Measurements from ENCODE around the gene ITLN2. TPM values are rescaled to one million over a fixed set of nuclear protein-coding genes. Genes with fewer than 3 reads are reported as not detected.
"Not testable (repeated sequence)": the region's sequence is repeated elsewhere in the genome, so short reads cannot be mapped to it uniquely, and the experiment has no call there.

ITLN2 gene
- total RNA-seq, 2 experiments from 2014 or later = not detected

- H3K4me1 Mint-ChIP-seq (ENCODE audit: low read depth); H3K9me3 Mint-ChIP-seq (ENCODE audit: insufficient read depth); H3K27ac Mint-ChIP-seq; ATAC-seq; POLR2A ChIA-PET; DNase-seq; H3K36me3 Mint-ChIP-seq (ENCODE audit: low read depth); CTCF ChIA-PET; H3K4me3 Mint-ChIP-seq: not testable (repeated sequence)
- peaks cover 30% of the 10 kb centered on the region for H3K27me3 Mint-ChIP-seq (ENCODE audit: low read depth)
Observed at GRCh38 chr1:160902251-160902650, 52.4 kb downstream of the ITLN2 start.

- Mint-ChIP-seq H3K9me3 (ENCODE audit: insufficient read depth) (no peaks in the 10 kb centered on the region), H3K27me3 (ENCODE audit: low read depth) (peaks cover 33% of the 10 kb centered on the region), H3K27ac (no peak overlapping the region), H3K4me3 (no peak overlapping the region), H3K36me3 (ENCODE audit: low read depth) (no peaks in the 10 kb centered on the region), H3K4me1 (ENCODE audit: low read depth) (no peaks in the 10 kb centered on the region)
- ChIA-PET CTCF (no interaction called here), POLR2A (no interaction called here)
- ATAC-seq = no peak
- DNase-seq = no peak
Observed at GRCh38 chr1:160901768-160902167, 52.8 kb downstream of the ITLN2 start.

DNA sequence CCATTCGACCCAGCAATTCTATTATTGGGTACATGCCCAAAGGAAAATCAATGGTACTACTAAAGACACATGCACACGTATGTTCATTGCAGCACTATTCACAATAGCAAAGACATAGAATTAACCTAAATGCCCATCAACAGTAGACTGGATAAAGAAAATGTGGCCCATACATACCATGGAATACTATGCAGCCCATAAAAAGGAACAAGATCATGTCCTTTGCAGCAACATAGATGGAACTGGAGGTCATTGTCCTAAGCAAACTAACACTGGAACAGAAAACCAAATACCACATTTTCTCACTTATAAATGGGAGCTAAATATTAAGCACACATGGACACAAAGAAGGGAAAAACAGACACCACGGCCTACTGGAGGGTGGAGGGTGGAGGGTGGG, 53.9 kb downstream of the ITLN2 start:
- ATAC-seq; H3K4me1 Mint-ChIP-seq (ENCODE audit: low read depth); H3K27ac Mint-ChIP-seq; H3K36me3 Mint-ChIP-seq (ENCODE audit: low read depth); CTCF ChIA-PET; POLR2A ChIA-PET; H3K9me3 Mint-ChIP-seq (ENCODE audit: insufficient read depth); H3K4me3 Mint-ChIP-seq: not testable (repeated sequence)
- peaks cover 42% of the 10 kb centered on the region for H3K27me3 Mint-ChIP-seq (ENCODE audit: low read depth)
- DNase-seq = peak; percentile 5

Other genes with a start within 250 kb of the ITLN2 start
- gene CD48, start 243.0 kb downstream of the ITLN2 start, total RNA-seq = 100 to 1,000 TPM; 325 to 327 TPM
- 100 to 1,000 TPM in 1 of 2 experiments, 10 to 100 TPM in 1; 88.5 to 102 TPM for gene SLAMF7, start 215.6 kb downstream of the ITLN2 start, total RNA-seq
- gene LY9, start 158.6 kb downstream of the ITLN2 start, total RNA-seq = 10 to 100 TPM; 24.7 to 24.9 TPM
- gene CD244, start 91.9 kb downstream of the ITLN2 start, total RNA-seq = 10 to 100 TPM; 15.0 to 15.5 TPM
- gene ITLN1, start 69.6 kb downstream of the ITLN2 start, total RNA-seq = not detected
- 10 to 100 TPM; 13.7 to 18.4 TPM for gene F11R, start 66.3 kb upstream of the ITLN2 start, total RNA-seq
- 10 to 100 TPM; 63.2 to 63.3 TPM for gene TSTD1, start 84.2 kb upstream of the ITLN2 start, total RNA-seq
- gene USF1, start 91.2 kb upstream of the ITLN2 start, total RNA-seq = 10 to 100 TPM; 81.6 to 83.2 TPM
- 100 to 1,000 TPM; 277 to 281 TPM for gene ARHGAP30, start 115.1 kb upstream of the ITLN2 start, total RNA-seq
- gene NECTIN4, start 134.7 kb upstream of the ITLN2 start, total RNA-seq = not detected
- under 1 TPM; 0.61 to 0.91 TPM for gene KLHDC9, start 143.6 kb upstream of the ITLN2 start, total RNA-seq
- gene PFDN2, start 163.2 kb upstream of the ITLN2 start, total RNA-seq = 10 to 100 TPM; 66.3 to 68.0 TPM
- 10 to 100 TPM; 34.1 to 35.2 TPM for gene NIT1, start 163.3 kb upstream of the ITLN2 start, total RNA-seq
- gene DEDD, start 177.9 kb upstream of the ITLN2 start, total RNA-seq = 10 to 100 TPM; 34.5 to 36.3 TPM
- gene UFC1, start 199.2 kb upstream of the ITLN2 start, total RNA-seq = 100 to 1,000 TPM; 103 to 104 TPM
- gene USP21, start 204.7 kb upstream of the ITLN2 start, total RNA-seq = 10 to 100 TPM; 29.2 to 32.0 TPM
- gene PPOX, start 211.6 kb upstream of the ITLN2 start, total RNA-seq = 10 to 100 TPM; 37.7 to 38.5 TPM
- 10 to 100 TPM; 34.2 to 37.0 TPM for gene B4GALT3, start 222.7 kb upstream of the ITLN2 start, total RNA-seq
- 1 to 10 TPM in 1 of 2 experiments, under 1 TPM in 1; 0.82 to 2.1 TPM for gene ADAMTS4, start 244.2 kb upstream of the ITLN2 start, total RNA-seq
- 10 to 100 TPM; 73.6 to 76.8 TPM for gene NDUFS2, start 247.6 kb upstream of the ITLN2 start, total RNA-seq

All from activated CD8-positive, alpha-beta T cell treated with anti-CD3 and anti-CD28 coated beads, Interleukin-2, amount 10 ng/mL, durations not matched to agents 7 days and 5 days (primary cell).